H1 (cell line): Measurements from ENCODE around the gene GBA2. TPM values are rescaled to one million over a fixed set of nuclear protein-coding genes. Genes with fewer than 3 reads are reported as not detected.
A peak's percentile ranks its signal among the peaks of the same experiment; 100 is the strongest.

ENCODE experiments used
- CTCF ChIA-PET: fragments of 300-600 bp; sonication (Branson Sonifier 250); formaldehyde crosslinking; loops from one replicate; lab custom pipeline; 2021; ENCODE audit not compliant: partially characterized antibody; lab: Charles Lee
- POLR2A ChIA-PET: fragments of 300-600 bp; sonication (Branson Sonifier 250); formaldehyde crosslinking; loops from one replicate; lab custom pipeline; 2021; ENCODE audit warnings: inconsistent platforms; ENCODE audit not compliant: partially characterized antibody; lab: Charles Lee
- DNase-seq, 2 experiments: peaks; one replicate each; pipeline versions ENCODE4 v3.0.0 to v3.0.0-alpha.2; 2010 to 2022; ENCODE audit warnings: low spot score in 2 of 2, low read depth in 1 of 2, mixed read lengths in 1 of 2
- FAIRE-seq: peaks from 2 replicates; lab custom pipeline; 2011; peaks lifted over from hg19 to GRCh38; lab: Jason Lieb, UNC
- H2AFZ ChIP-seq: 2 replicates; pipeline ENCODE4 v1.8.1; 2012; ENCODE audit warnings: low read length, inconsistent platforms
- H2AK5ac ChIP-seq: 2 replicates; pipeline ENCODE4 v1.6.1; 2013; ENCODE audit warnings: low read depth, low read length
- H2BK120ac ChIP-seq: replicated peaks from 2 replicates; pipeline ENCODE3; 2013; ENCODE audit warnings: low read depth, low read length, inconsistent platforms
- H2BK12ac ChIP-seq: 2 replicates; pipeline ENCODE4 v1.6.1; 2013; ENCODE audit warnings: low read depth, low read length
- H2BK15ac ChIP-seq: 2 replicates; pipeline ENCODE4 v1.6.1; 2013; ENCODE audit warnings: low read length
- H2BK20ac ChIP-seq: 2 replicates; pipeline ENCODE4 v1.6.1; 2013; ENCODE audit warnings: low read length
- H2BK5ac ChIP-seq: 2 replicates; pipeline ENCODE4 v1.6.1; 2013; ENCODE audit warnings: low read depth, low read length
- H3K14ac ChIP-seq: 2 replicates; pipeline ENCODE4 v1.6.1; 2013; ENCODE audit warnings: inconsistent platforms; ENCODE audit not compliant: insufficient read length
- H3K18ac ChIP-seq: 2 replicates; pipeline ENCODE4 v1.6.1; 2013; ENCODE audit warnings: low read length; ENCODE audit errors: extremely low read depth
- H3K23ac ChIP-seq: 2 replicates; pipeline ENCODE4 v1.6.1; 2013; ENCODE audit warnings: inconsistent platforms; ENCODE audit not compliant: insufficient read length
- H3K23me2 ChIP-seq: 2 replicates; pipeline ENCODE4 v1.6.1; 2013; ENCODE audit warnings: low read depth, low read length
- H3K27ac ChIP-seq: 2 replicates; pipeline ENCODE4 v1.6.1; 2011; ENCODE audit warnings: low read depth, low read length, inconsistent platforms
- H3K27me3 ChIP-seq, 4 experiments: replicated peaks in 1 of 4; 1 replicate in 1 of 4; 2 replicates in 3 of 4; pipeline versions ENCODE4 v1.6.1 to v1.8.1; 2011 to 2013; ENCODE audit warnings: low read length in 3 of 4, mild to moderate bottlenecking in 3 of 4, inconsistent platforms in 2 of 4, mixed read lengths in 2 of 4, moderate library complexity in 1 of 4; ENCODE audit not compliant: control insufficient read depth in 3 of 4, insufficient read depth in 3 of 4; ENCODE audit errors: extremely low read depth in 1 of 4
- H3K36me3 ChIP-seq, 4 experiments: 2 replicates each; pipeline versions ENCODE4 v1.6.1 to v1.8.1; 2011 to 2013; ENCODE audit warnings: mild to moderate bottlenecking in 4 of 4, low read length in 3 of 4, moderate library complexity in 2 of 4, control low read depth in 1 of 4, inconsistent platforms in 1 of 4; ENCODE audit not compliant: insufficient read depth in 4 of 4, control insufficient read depth in 2 of 4
- H3K4ac ChIP-seq: replicated peaks from 2 replicates; pipeline ENCODE3; 2013; ENCODE audit warnings: low read length, low read depth, mixed read lengths, inconsistent platforms; ENCODE audit not compliant: insufficient read length
- H3K4me1 ChIP-seq, 4 experiments: replicated peaks in 1 of 4; 1 replicate in 1 of 4; 2 replicates in 3 of 4; pipeline versions ENCODE4 v1.6.1 to v1.8.1; 2011 to 2013; ENCODE audit warnings: low read length in 3 of 4, inconsistent platforms in 2 of 4, mixed read lengths in 1 of 4; ENCODE audit not compliant: insufficient read depth in 4 of 4, control insufficient read depth in 3 of 4
- H3K4me2 ChIP-seq, 2 experiments: 2 replicates each; pipeline versions ENCODE4 v1.6.1 to v1.8.1; 2011 to 2013; ENCODE audit warnings: low read depth in 2 of 2, low read length in 2 of 2, control low read depth in 1 of 2, inconsistent platforms in 1 of 2, mild to moderate bottlenecking in 1 of 2; ENCODE audit not compliant: insufficient read depth in 1 of 2
- H3K4me3 ChIP-seq, 4 experiments: fragments of 200-600, 300-600 bp in 1 of 4; sonication (generic), shearing (Covaris generic), sonication (Bioruptor Twin) in 1 of 4; 2 replicates each; pipeline versions ENCODE4 v1.5.1 to v1.8.1; 2011 to 2016; ENCODE audit warnings: low read length in 4 of 4, low read depth in 3 of 4, control low read depth in 2 of 4, inconsistent platforms in 2 of 4, mild to moderate bottlenecking in 2 of 4, mixed read lengths in 1 of 4, moderate library complexity in 1 of 4; ENCODE audit not compliant: insufficient read depth in 2 of 4; ENCODE audit errors: extremely low read depth in 1 of 4
- H3K56ac ChIP-seq: replicated peaks from 2 replicates; pipeline ENCODE3; 2013; ENCODE audit warnings: low read depth, mild to moderate bottlenecking, mixed read lengths, low read length, inconsistent platforms; ENCODE audit not compliant: insufficient read length
- H3K79me1 ChIP-seq: 2 replicates; pipeline ENCODE4 v1.6.1; 2013; ENCODE audit warnings: low read depth, low read length, control low read depth
- H3K79me2 ChIP-seq, 2 experiments: 2 replicates each; pipeline versions ENCODE4 v1.6.1 to v1.8.1; 2012 to 2013; ENCODE audit warnings: low read length in 2 of 2, mild to moderate bottlenecking in 2 of 2, inconsistent platforms in 1 of 2; ENCODE audit not compliant: insufficient read depth in 2 of 2, control insufficient read depth in 1 of 2
- H3K9ac ChIP-seq, 4 experiments: replicated peaks in 1 of 4; 1 replicate in 1 of 4; 2 replicates in 3 of 4; pipeline versions ENCODE4 v1.6.1 to v1.8.1; 2011 to 2013; ENCODE audit warnings: low read depth in 3 of 4, low read length in 3 of 4, control low read depth in 2 of 4, mild to moderate bottlenecking in 2 of 4, moderate library complexity in 2 of 4, inconsistent platforms in 1 of 4; ENCODE audit errors: extremely low read depth in 1 of 4
- H3K9me3 ChIP-seq, 2 experiments: 2 replicates each; pipeline versions ENCODE4 v1.6.1 to v1.8.1; 2012 to 2013; ENCODE audit warnings: mild to moderate bottlenecking in 2 of 2, moderate library complexity in 2 of 2, control low read depth in 1 of 2, inconsistent platforms in 1 of 2, low read depth in 1 of 2, low read length in 1 of 2, mixed read lengths in 1 of 2; ENCODE audit not compliant: insufficient read depth in 2 of 2
- H4K20me1 ChIP-seq, 2 experiments: replicated peaks in 1 of 2; 2 replicates each; pipeline versions ENCODE3 to v1.8.1; 2011 to 2013; ENCODE audit warnings: inconsistent platforms in 2 of 2, low read length in 2 of 2, mild to moderate bottlenecking in 1 of 2; ENCODE audit not compliant: insufficient read depth in 2 of 2, control insufficient read depth in 1 of 2
- H4K5ac ChIP-seq: 2 replicates; pipeline ENCODE4 v1.6.1; 2013; ENCODE audit warnings: low read length, low read depth, mixed read lengths, inconsistent platforms; ENCODE audit not compliant: insufficient read length
- H4K8ac ChIP-seq: 2 replicates; pipeline ENCODE4 v1.8.0; 2013; ENCODE audit warnings: mild to moderate bottlenecking, moderate library complexity, low read length, inconsistent platforms; ENCODE audit not compliant: insufficient read depth; ENCODE audit errors: extremely low read depth
- H4K91ac ChIP-seq: replicated peaks from 2 replicates; pipeline ENCODE3; 2013; ENCODE audit warnings: low read length, mixed read lengths, inconsistent platforms; ENCODE audit not compliant: insufficient read length
- CBX5 ChIP-seq: fragments of 300-800, 300-1000 bp; sonication (generic); IDR thresholded peaks from 2 replicates; pipeline ENCODE4 v1.7.1; 2016; ENCODE audit warnings: antibody characterized with exemption, low read length, low read depth
- CHD1 ChIP-seq: IDR thresholded peaks from 2 replicates; pipeline ENCODE4 v1.6.1; 2012; ENCODE audit warnings: low read depth, low read length, improper control_type of control experiment
- EGR1 ChIP-seq: IDR thresholded peaks from 2 replicates; pipeline ENCODE4 v1.6.1; 2011; ENCODE audit warnings: low read depth, low read length, borderline replicate concordance
- EZH2 ChIP-seq: fragments of 200-600 bp; sonication (generic); IDR thresholded peaks from 2 replicates; pipeline ENCODE4 v1.7.1; 2012; ENCODE audit warnings: low read depth, mild to moderate bottlenecking, moderate library complexity, low read length, inconsistent platforms; ENCODE audit not compliant: severe bottlenecking
- KDM5A ChIP-seq: fragments of 200-600 bp; IDR thresholded peaks from 2 replicates; pipeline ENCODE4 v1.7.1; 2012; ENCODE audit warnings: mild to moderate bottlenecking, low read length, inconsistent platforms, mixed read lengths
- PHF8 ChIP-seq: fragments of 200-600 bp; sonication (generic); conservative IDR thresholded peaks from 2 replicates; pipeline ENCODE4 v1.7.1; 2012; ENCODE audit warnings: low read depth, mild to moderate bottlenecking, inconsistent platforms, low read length, moderate library complexity
- POLR2A ChIP-seq, 2 experiments: IDR thresholded peaks; 1 replicate in 1 of 2; 2 replicates in 1 of 2; pipeline ENCODE4 v1.6.1; 2011; ENCODE audit warnings: low read depth in 2 of 2, low read length in 2 of 2, mild to moderate bottlenecking in 2 of 2; ENCODE audit errors: control extremely low read depth in 1 of 2
- RXRA ChIP-seq: IDR thresholded peaks from 2 replicates; pipeline ENCODE4 v1.6.1; 2011; ENCODE audit warnings: low read depth, mild to moderate bottlenecking, low read length, moderate library complexity; ENCODE audit not compliant: insufficient read depth
- TAF7 ChIP-seq: optimal IDR thresholded peaks from 2 replicates; pipeline ENCODE3; 2011; ENCODE audit warnings: low read depth, mild to moderate bottlenecking, inconsistent platforms, low read length, moderate library complexity, borderline replicate concordance
- WGBS, 2 experiments: shearing (Covaris generic) in 1 of 2; methylation state at CpG; one replicate each; pipeline versions ENCODE4 v1.1.6 to v1.1.7; 2013 to 2015; ENCODE audit warnings: low lambda C conversion rate in 2 of 2, mixed read lengths in 2 of 2, inconsistent platforms in 1 of 2, low coverage in 1 of 2, missing lambda C conversion rate in 1 of 2; ENCODE audit not compliant: insufficient replicate concordance in 2 of 2, insufficient coverage in 1 of 2, insufficient read length in 1 of 2; ENCODE audit errors: extremely low coverage in 1 of 2, missing lambda C conversion rate in 1 of 2; 5-methylcytosine and 5-hydroxymethylcytosine counted together
- polyA plus RNA-seq, 7 experiments: library from polyadenylated mRNA; depleted of rRNA in 3 of 7; stranded (reverse) in 5 of 7; unstranded in 2 of 7; fragments of >200 nt in 5 of 7; fragments of 200-250 nt in 2 of 7; gene quantifications; 1 replicate in 5 of 7; 2 replicates in 1 of 7; 4 replicates in 1 of 7; pipeline versions ENCODE4 v1.2.1 to v1.2.3, GENCODE V29; 2011 to 2013; ENCODE audit warnings: missing spikeins in 2 of 7, mixed read lengths in 2 of 7
- total RNA-seq: library from RNA; stranded (reverse); fragmentation: NEBNext Ultra II Directional; extraction: Animal tissue kit (Norgen Biotek cat#: 25700); gene quantifications from 2 replicates; pipeline ENCODE4 v1.2.1, GENCODE V29; 2021
- TF ChIP-seq, protein P1 (sequence below): IDR thresholded peaks from 2 replicates; pipeline ENCODE4 v1.6.1; 2012; ENCODE audit warnings: inconsistent platforms

The GBA2 gene
- total and polyA plus RNA-seq, 2 of the 8 experiments (the other 6 are each of a cell fraction or from before 2014, with no cell fraction given): 64.2 to 71.9 TPM

DNA sequence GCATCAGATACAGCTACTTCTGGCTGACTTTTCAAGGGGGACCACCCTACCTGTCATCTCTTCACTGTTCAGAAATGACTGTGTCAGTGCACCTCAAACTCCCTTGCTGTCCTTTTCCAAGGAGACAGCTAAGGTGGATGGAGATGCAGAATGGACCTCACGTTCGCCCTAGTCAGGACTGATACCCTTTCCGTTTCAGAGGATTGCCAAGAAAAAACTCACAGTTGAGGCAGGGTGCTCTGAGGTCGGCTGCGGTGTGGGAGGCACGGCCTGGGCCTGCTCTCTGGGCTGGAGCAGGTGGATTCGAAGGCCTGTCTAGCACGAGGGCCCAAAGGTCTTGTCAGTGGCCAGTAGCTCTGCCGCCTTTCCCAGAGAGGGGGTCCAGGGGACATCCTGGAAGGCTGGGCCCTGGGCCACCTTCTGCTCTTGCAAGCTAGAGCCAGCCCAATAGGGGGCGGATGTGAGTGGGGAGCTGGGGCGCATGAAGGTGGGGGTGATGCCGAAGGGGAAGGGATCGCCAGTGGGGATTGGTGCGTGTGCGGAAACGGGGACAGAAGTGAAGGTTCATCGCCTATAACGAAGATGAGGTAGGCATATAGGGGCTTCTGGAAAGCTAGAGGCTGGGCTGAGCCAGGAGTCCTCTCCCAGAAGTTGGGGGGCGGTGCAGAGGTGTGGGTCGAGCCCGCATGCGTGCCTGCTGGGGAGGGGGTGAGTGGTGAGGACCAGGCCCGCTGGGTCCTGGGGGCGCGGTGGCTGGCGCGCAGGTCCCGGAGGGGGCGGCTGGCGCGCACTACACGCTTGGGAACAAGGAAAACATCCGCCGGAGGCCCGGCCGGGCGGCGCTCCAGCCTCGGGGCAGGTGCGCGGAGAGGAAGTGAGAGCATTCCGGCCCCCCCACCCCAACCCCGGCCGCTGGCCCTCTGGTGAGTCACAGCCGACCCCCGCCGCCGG, 7.5 kb upstream of the GBA2 start:
- H2BK5ac ChIP-seq: peak overlapping the region; percentile 91
- FAIRE-seq (no peak), DNase-seq (peak; percentile 38 to 87)
- H3K79me2 ChIP-seq: peaks cover 0 to 19% of the 10 kb centered on the region in 2 experiments; a peak in 2 of 4 replicates
- 19% methylated on average over 30 of the region's 48 CpGs; no CpG with 5 or more reads in 1 of the 2 experiments for WGBS, 2 experiments
- peak overlapping the region; percentile 90 to 97 for H3K4me2 ChIP-seq
- no peak overlapping the region for H2BK20ac ChIP-seq
- peak overlapping the region; percentile 87 for H4K8ac ChIP-seq
- H3K14ac ChIP-seq: no peak overlapping the region
- no peaks in the 10 kb centered on the region for H3K9me3 ChIP-seq
- peaks cover 0 to 5% (median 0%) of the 10 kb centered on the region in 4 experiments; a peak in 2 of 7 replicates for H3K4me1 ChIP-seq
- no peaks in the 10 kb centered on the region for H3K79me1 ChIP-seq
- peak overlapping the region; percentile 81 for H3K27ac ChIP-seq
- no peak overlapping the region for H2AK5ac ChIP-seq
- peak overlapping the region in 3 of 4 experiments; percentile 26 to 70 (median 43); a peak in 4 of 7 replicates for H3K9ac ChIP-seq
- no peak overlapping the region for H2BK120ac ChIP-seq
- H2AFZ ChIP-seq: 0 out of 2 replicates have a peak overlapping the region, but pooled peaks have one; percentile 4
- H3K23ac ChIP-seq: no peak overlapping the region
- no peak overlapping the region for H3K4ac ChIP-seq
- peak overlapping the region; percentile 88 for H4K5ac ChIP-seq
- H3K27me3 ChIP-seq: no peaks in the 10 kb centered on the region
- POLR2A ChIA-PET: interaction anchor here (0.8 to 2.2 kb wide), 14 partner anchors 8 to 99 kb away, joined by 3 to 11 read pairs (median 4); partner anchors contain the start of genes CCDC107, CREB3, GBA2 and HINT2
- peaks cover 3 to 18% (median 13%) of the 10 kb centered on the region in 4 experiments; a peak in 6 of 8 replicates for H3K36me3 ChIP-seq
- H3K4me3 ChIP-seq: peak overlapping the region; percentile 85 to 92 (median 90)
- CTCF ChIA-PET: interaction anchor here (0.6 to 2.8 kb wide), 25 partner anchors 9 to 152 kb away, joined by 3 to 18 read pairs (median 4); partner anchors contain the start of genes CCDC107, CREB3, HINT2 and RMRP
- H4K91ac ChIP-seq: peak overlapping the region; percentile 67
- H3K56ac ChIP-seq: peak overlapping the region; percentile 48
- H3K18ac ChIP-seq: peak overlapping the region; percentile 82
- H2BK12ac ChIP-seq: peak overlapping the region; percentile 29; the same call in 1 of the 2 replicates
- no peaks in the 10 kb centered on the region; the same call in 1 of the 2 replicates for H3K23me2 ChIP-seq
- no peaks in the 10 kb centered on the region for H4K20me1 ChIP-seq
- peak overlapping the region; percentile 95; the same call in 1 of the 2 replicates for H2BK15ac ChIP-seq
- TF ChIP-seq EZH2 (no peak), CHD1 (no peak), TAF7 (peak; percentile 79), PHF8 (no peak; the same call in 1 of the 2 replicates), KDM5A (no peak), CBX5 (no peak), RXRA (no peak), EGR1 (no peak), POLR2A (IDR thresholded peaks at IDR 0.05; ENCODE audit: control extremely low read depth in 1 of 2, low read depth in 2 of 2, low read length in 2 of 2) (peak in 1 of 2 experiments; percentile 71; a peak in 1 of 3 replicates)
- TF ChIP-seq, protein P1, sequence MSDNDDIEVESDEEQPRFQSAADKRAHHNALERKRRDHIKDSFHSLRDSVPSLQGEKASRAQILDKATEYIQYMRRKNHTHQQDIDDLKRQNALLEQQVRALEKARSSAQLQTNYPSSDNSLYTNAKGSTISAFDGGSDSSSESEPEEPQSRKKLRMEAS: peak; percentile 70
